AG04450 (cell line): ENCODE results near the gene MBD5. TPM values are rescaled to one million over a fixed set of nuclear protein-coding genes. Genes with fewer than 3 reads are reported as not detected.

ENCODE experiments used
- CTCF ChIA-PET: fragments of 300-600, 350-600 bp; formaldehyde crosslinking; extraction: SDS; loops from one replicate; lab custom pipeline; 2022; ENCODE audit warnings: antibody characterized with exemption, inconsistent platforms; lab: Charles Lee
- POLR2A ChIA-PET: fragments of 350-600 bp; formaldehyde crosslinking; extraction: SDS; loops from one replicate; lab custom pipeline; 2021; ENCODE audit warnings: antibody characterized with exemption, inconsistent platforms; lab: Yijun Ruan, JAX
- DNase-seq: peaks from one replicate; pipeline ENCODE4 v3.0.0-alpha.2; 2011; ENCODE audit warnings: low read depth, low spot score
- H3K27ac ChIP-seq: one replicate; pipeline ENCODE4 v1.5.1; 2012; ENCODE audit warnings: low read depth, low read length, control low read depth
- H3K27me3 ChIP-seq: one replicate; pipeline ENCODE4 v1.6.0; 2012; ENCODE audit warnings: low read length; ENCODE audit not compliant: control insufficient read depth, insufficient read depth
- H3K4me3 ChIP-seq: 2 replicates; pipeline ENCODE4 v1.5.1; 2011; ENCODE audit warnings: mild to moderate bottlenecking, low read depth, low read length, control low read depth
- H3K9me3 ChIP-seq: 2 replicates; pipeline ENCODE4 v1.5.1; 2012; ENCODE audit warnings: low read length; ENCODE audit not compliant: control insufficient read depth, insufficient read depth
- polyA plus RNA-seq: library from polyadenylated mRNA; depleted of rRNA; stranded (reverse); fragments of >200 nt; gene quantifications from 2 replicates; pipeline ENCODE4 v1.2.3, GENCODE V29; 2011
- TF ChIP-seq, protein P1 (sequence below): IDR thresholded peaks from 2 replicates; pipeline ENCODE4 v1.5.1; 2011; ENCODE audit warnings: low read depth, low read length, control low read depth, inconsistent platforms

Gene MBD5
- polyA plus RNA-seq, 1 experiment, result 40.4 TPM

DNA sequence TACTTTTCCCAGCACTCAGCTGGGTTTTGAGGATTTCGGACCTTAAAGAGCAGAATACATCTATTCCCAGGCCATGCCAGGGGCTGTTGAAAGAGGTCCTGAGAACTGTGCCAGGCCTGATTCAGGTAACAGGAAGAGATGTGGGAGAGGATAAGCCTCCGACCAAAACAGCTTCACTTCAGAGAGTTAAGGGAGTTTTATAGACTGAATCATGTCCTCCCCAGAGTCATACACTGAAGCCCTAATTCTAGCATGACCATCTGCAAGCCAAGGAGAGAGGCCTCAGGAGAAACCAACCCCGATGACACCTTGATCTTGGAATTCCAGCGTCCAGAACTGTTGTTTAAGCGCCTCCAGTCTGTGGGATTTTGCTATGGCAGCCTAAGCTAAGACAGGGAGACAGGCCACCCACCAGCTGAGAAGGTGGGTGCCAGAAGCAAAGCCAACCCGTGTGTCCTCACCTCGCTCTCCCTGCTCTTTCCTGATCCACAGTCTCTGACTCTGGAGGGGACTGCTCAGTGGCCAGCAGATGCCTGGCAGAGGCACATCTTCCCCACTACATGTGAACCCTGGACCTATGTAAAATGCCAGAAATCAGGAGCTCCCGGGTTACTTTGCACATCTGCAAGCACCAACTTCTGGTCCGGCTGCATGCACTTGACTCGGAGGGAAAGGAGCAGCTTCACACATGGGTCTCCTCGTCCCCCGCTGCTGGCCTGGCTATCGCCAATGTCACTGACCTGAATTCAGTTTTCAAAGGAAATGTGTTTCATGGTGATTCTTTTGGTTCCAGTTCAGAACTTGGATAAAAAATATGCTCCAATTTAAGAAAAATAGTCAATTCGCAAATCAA lies 506.8 kb downstream of the MBD5 start:
- Histone ChIP-seq H3K9me3 (no peaks in the 10 kb centered on the region), H3K4me3 (no peak overlapping the region), H3K27ac (no peak overlapping the region), H3K27me3 (no peaks in the 10 kb centered on the region)
- DNase-seq, result no peak
- TF ChIP-seq, protein P1, sequence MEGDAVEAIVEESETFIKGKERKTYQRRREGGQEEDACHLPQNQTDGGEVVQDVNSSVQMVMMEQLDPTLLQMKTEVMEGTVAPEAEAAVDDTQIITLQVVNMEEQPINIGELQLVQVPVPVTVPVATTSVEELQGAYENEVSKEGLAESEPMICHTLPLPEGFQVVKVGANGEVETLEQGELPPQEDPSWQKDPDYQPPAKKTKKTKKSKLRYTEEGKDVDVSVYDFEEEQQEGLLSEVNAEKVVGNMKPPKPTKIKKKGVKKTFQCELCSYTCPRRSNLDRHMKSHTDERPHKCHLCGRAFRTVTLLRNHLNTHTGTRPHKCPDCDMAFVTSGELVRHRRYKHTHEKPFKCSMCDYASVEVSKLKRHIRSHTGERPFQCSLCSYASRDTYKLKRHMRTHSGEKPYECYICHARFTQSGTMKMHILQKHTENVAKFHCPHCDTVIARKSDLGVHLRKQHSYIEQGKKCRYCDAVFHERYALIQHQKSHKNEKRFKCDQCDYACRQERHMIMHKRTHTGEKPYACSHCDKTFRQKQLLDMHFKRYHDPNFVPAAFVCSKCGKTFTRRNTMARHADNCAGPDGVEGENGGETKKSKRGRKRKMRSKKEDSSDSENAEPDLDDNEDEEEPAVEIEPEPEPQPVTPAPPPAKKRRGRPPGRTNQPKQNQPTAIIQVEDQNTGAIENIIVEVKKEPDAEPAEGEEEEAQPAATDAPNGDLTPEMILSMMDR, result no peak
- CTCF ChIA-PET, result no interaction called here
- POLR2A ChIA-PET, result no interaction called here

DNA sequence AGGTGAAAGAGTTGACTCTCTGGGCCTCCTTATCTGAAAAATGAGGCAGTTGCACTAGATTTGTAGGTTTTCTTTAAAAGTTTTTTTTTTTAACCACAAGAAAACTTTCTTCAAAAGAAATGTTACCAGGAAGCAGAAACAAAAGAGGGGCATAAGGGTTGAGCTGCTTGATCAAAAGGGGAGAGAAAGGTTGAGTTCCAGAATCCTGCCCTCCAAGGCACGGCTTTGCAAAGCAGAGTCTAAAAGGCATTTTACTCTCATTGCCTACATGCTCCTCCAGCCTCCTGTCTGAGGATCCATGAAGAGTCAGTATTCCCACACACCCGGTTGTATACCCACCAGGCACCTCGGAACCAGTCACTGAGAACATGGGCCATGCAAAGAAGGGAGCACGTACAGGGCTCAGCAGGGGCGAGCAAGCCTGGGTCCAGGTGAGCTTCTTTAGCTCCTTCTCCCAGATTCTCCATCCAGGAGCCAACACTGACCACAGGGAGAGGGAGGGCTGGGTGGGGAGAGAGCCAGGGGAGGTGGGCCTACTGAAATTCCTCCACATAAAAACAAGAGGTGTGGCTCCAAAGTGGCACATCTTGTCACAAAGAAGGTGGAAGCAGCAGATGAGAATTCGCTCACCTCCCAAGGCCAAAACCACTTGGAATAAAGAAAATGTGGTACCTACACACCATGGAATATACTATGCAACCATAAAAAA lies 507.6 kb downstream of the MBD5 start:
- ChIA-PET POLR2A (interaction anchor here (0.7 kb wide), 1 partner anchor 20 kb away, joined by 5 read pairs; no protein-coding TSS in a partner anchor), CTCF (interaction anchor here (0.9 kb wide), 1 partner anchor 539 kb away, joined by 3 read pairs; no protein-coding TSS in a partner anchor)
- no peak overlapping the region for H3K4me3 ChIP-seq
- DNase-seq, result no peak
- no peaks in the 10 kb centered on the region for H3K9me3 ChIP-seq
- no peaks in the 10 kb centered on the region for H3K27me3 ChIP-seq
- TF ChIP-seq, protein P1, result no peak
- H3K27ac ChIP-seq, result no peak overlapping the region

DNA sequence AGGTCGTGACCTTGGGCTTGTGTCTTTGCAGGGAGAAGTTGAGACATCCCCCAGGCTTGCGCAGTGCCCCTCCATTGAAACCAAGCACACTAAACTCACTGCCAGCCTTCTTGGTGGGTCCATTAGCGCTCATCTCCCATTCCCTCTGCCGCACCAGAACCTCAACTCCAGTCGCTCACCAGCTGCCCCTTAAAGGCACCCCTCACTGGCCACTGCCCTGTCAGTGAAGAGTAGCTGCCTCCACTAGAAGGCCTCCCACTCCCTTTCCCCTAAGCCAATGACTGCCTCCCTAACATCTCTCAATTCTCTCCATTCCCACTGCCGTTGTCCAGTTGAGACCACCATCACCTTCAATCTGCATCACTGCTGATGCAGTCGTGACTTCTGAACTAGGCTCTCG lies 508.9 kb downstream of the MBD5 start:
- no peaks in the 10 kb centered on the region for H3K9me3 ChIP-seq
- H3K27me3 ChIP-seq, result no peaks in the 10 kb centered on the region
- no peak overlapping the region for H3K4me3 ChIP-seq
- H3K27ac ChIP-seq, result no peak overlapping the region
- ChIA-PET POLR2A (no interaction called here), CTCF (no interaction called here)
- TF ChIP-seq, protein P1, result no peak
- DNase-seq, result no peak

- H3K4me3 ChIP-seq, result no peak overlapping the region
- POLR2A ChIA-PET, result no interaction called here
- TF ChIP-seq, protein P1, result no peak
- H3K9me3 ChIP-seq, result no peaks in the 10 kb centered on the region
- CTCF ChIA-PET, result no interaction called here
- H3K27ac ChIP-seq, result no peak overlapping the region
- no peak for DNase-seq
- H3K27me3 ChIP-seq, result no peaks in the 10 kb centered on the region
Observed at GRCh38 chr2:148530350-148530749, 509.5 kb downstream of the MBD5 start.

DNA sequence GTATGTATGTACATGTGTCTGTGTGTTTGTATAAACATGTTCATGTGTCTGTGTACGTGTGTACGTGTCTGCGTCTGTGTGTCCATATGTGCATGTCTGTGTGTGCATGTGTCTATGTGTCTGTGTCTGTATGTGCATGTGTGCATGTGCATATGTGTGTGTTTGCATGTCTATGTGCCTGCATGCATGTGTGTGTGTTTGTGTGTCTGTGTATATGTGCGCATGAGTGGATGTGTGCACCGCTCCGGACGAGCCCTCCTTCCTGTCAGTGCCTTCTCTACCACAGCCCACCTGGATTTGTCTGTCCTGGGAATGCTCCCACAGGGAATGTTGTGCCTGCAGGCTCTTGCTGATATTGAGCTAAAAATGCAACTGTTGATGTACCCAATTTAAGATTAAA lies 510.3 kb downstream of the MBD5 start:
- POLR2A ChIA-PET, result no interaction called here
- Histone ChIP-seq H3K9me3 (no peaks in the 10 kb centered on the region), H3K27ac (no peak overlapping the region), H3K27me3 (no peaks in the 10 kb centered on the region), H3K4me3 (no peak overlapping the region)
- TF ChIP-seq, protein P1, result no peak
- no peak for DNase-seq
- CTCF ChIA-PET, result no interaction called here
